Heart left ventricle (tissue), 16 donors: ENCODE data around the gene KRT35. TPM values are rescaled to one million over a fixed set of nuclear protein-coding genes. Genes with fewer than 3 reads are reported as not detected.

Experiments used
- ATAC-seq, 4 donors: fragments of 200-7000 bp; cut with Tn5 transposase; one replicate each; pipeline ENCODE4 v1.9.1; 2020 to 2022; ENCODE audit warnings: moderate library complexity in 4 of 4, mild to moderate bottlenecking in 3 of 4, moderate number of reproducible peaks in 1 of 4
- DNase-seq, 5 donors: peaks; one replicate each; pipeline ENCODE4 v3.0.0-alpha.2; 2020
- H3K27ac ChIP-seq, 12 donors: fragments of 200-600 bp; sonication (generic) in 4 of 12; one replicate each; pipeline versions ENCODE4 v1.5.0 to v1.8.0; 2016 to 2022; ENCODE audit warnings: mild to moderate bottlenecking in 2 of 12
- H3K27me3 ChIP-seq, 9 donors: fragments of 200-600 bp; sonication (generic) in 2 of 9; one replicate each; pipeline versions ENCODE4 v1.5.1 to v1.8.0; 2016 to 2022; ENCODE audit warnings: mild to moderate bottlenecking in 3 of 9
- H3K36me3 ChIP-seq, 9 donors: fragments of 200-600 bp; sonication (generic) in 2 of 9; one replicate each; pipeline versions ENCODE4 v1.5.0 to v1.8.0; 2018 to 2022; ENCODE audit warnings: mild to moderate bottlenecking in 2 of 9
- H3K4me1 ChIP-seq, 12 donors: fragments of 200-600 bp; sonication (generic) in 4 of 12; one replicate each; pipeline versions ENCODE4 v1.5.0 to v1.8.0; 2016 to 2022; ENCODE audit warnings: mild to moderate bottlenecking in 3 of 12
- H3K4me3 ChIP-seq, 12 donors: fragments of 200-600 bp; sonication (generic) in 4 of 12; one replicate each; pipeline versions ENCODE4 v1.5.0 to v1.8.0; 2017 to 2022; ENCODE audit warnings: mild to moderate bottlenecking in 9 of 12, moderate library complexity in 4 of 12
- H3K9me3 ChIP-seq, 12 donors: fragments of 200-600 bp; sonication (generic) in 4 of 12; one replicate each; pipeline versions ENCODE4 v1.5.0 to v1.8.0; 2016 to 2022; ENCODE audit warnings: mild to moderate bottlenecking in 1 of 12
- POLR2A ChIP-seq, 2 donors: fragments of 450-650 bp; IDR thresholded peaks; one replicate each; pipeline ENCODE4 v1.6.1; 2017; ENCODE audit warnings: antibody characterized with exemption in 2 of 2, mild to moderate bottlenecking in 2 of 2, moderate library complexity in 2 of 2
- WGBS, 4 donors: extraction: QIAGEN DNeasy Blood & Tissue Kit in 2 of 4; methylation state at CpG; one replicate each; pipeline versions ENCODE4 v1.1.5 to v1.1.7; 2013 to 2018; 5-methylcytosine and 5-hydroxymethylcytosine counted together
- intact Hi-C, 10 donors: fragments of 100-400 bp; cut with DNase I; formaldehyde crosslinking; loops; one replicate each; pipeline versions ENCODE4 v1.11.1 to v1.14.2; 2022
- polyA plus RNA-seq, 2 donors: library from polyadenylated mRNA; stranded (reverse); fragments of 200-250 nt; gene quantifications; one replicate each; pipeline ENCODE4 v1.2.3, GENCODE V29; 2013
- total RNA-seq, 9 donors: library from RNA; depleted of rRNA in 2 of 9; stranded (reverse); fragments of >200 nt in 2 of 9; fragmentation: NEBNext Ultra II Directional in 3 of 9; extraction: Animal tissue kit (Norgen Biotek cat#: 25700) in 3 of 9; gene quantifications; one replicate each; pipeline versions ENCODE4 v1.1.0 to v1.2.4, GENCODE V29; 2016 to 2023
- TF ChIP-seq, protein P1 (sequence below), 12 donors: fragments of 200-600 bp; sonication (generic) in 4 of 12; IDR thresholded peaks; one replicate each; pipeline versions ENCODE4 v1.5.0 to v1.8.0; 2018 to 2022; ENCODE audit warnings: antibody characterized with exemption in 12 of 12, mild to moderate bottlenecking in 5 of 12
- donor health status: ischemic (EF 13 %, LVEDD 7.1; RV severe dilation, severe dysfunction).
- donor health status: healthy with polysubstance abuse.
- donor health status: DM: no; HTN: yes; CAD: no.
- donor health status: DM: no; HTN: no; CAD: no.
- donor health status: ischemic (EF 25% LVEDD 6.9; RV normal size, moderate dysfunction).
- donor health status: ischemic (EF 25% LVEDD 5.7; RV mildly dilated, moderate dysfunction).
- donor health status: healthy.
- donor health status: DM: yes; HTN: yes; CAD: no.
- donor health status: ischemic (EF 35%, LVEDD 5.7; RV mildly dilated, moderate dysfunction).
- donor health status: nonischemic (EF 11% LVEDD 7.7; RV severe dilation, severe dysfunction).
- donor health status: DM: yes; HTN: yes; CAD: no.
- donor health status: PGD.
- donor health status: ischemic (EF 29% LVEDD 5.4; RV normal size, mild dysfunction).
- donor health status: nonischemic (EF 23%, LVEDD 6.1; RV moderate dilation, normal function).

The KRT35 gene
- total and polyA plus RNA-seq, 11 donors: not detected

DNA sequence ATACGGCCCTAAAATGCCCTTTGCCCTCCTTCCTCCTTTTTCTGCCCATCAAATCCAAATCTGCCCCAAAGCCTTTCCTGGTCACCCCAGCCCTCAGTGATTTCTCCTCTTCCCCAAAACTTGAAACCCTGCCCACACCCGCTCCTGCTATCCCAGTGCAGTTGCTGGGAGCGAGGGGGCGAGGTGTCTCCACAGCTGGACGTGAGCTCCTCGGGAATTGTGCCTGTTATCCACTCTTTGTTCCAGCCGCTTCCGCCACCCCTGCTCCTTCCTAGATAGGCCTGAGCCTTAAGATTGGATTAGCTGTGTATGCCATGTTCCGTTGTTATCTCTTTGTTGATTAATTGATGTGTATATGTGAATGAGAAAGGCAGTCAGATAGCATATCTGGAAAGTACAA is 2.6 kb upstream of the KRT35 start:
- no peak for ATAC-seq
- no peaks in the 10 kb centered on the region for H3K9me3 ChIP-seq
- no peaks in the 10 kb centered on the region for H3K36me3 ChIP-seq
- peaks cover 0 to 13% (median 3%) of the 10 kb centered on the region in 9 donors for H3K27me3 ChIP-seq
- no peaks in the 10 kb centered on the region for H3K4me1 ChIP-seq
- TF ChIP-seq POLR2A (IDR thresholded peaks at IDR 0.05): no peak
- TF ChIP-seq, protein P1, sequence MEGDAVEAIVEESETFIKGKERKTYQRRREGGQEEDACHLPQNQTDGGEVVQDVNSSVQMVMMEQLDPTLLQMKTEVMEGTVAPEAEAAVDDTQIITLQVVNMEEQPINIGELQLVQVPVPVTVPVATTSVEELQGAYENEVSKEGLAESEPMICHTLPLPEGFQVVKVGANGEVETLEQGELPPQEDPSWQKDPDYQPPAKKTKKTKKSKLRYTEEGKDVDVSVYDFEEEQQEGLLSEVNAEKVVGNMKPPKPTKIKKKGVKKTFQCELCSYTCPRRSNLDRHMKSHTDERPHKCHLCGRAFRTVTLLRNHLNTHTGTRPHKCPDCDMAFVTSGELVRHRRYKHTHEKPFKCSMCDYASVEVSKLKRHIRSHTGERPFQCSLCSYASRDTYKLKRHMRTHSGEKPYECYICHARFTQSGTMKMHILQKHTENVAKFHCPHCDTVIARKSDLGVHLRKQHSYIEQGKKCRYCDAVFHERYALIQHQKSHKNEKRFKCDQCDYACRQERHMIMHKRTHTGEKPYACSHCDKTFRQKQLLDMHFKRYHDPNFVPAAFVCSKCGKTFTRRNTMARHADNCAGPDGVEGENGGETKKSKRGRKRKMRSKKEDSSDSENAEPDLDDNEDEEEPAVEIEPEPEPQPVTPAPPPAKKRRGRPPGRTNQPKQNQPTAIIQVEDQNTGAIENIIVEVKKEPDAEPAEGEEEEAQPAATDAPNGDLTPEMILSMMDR (IDR thresholded peaks at IDR 0.05): no peak
- WGBS, 4 donors: 53 to 64% (median 56%) methylated on average over 9 of the region's 9 CpGs
- intact Hi-C loops: no loop called here
- H3K4me3 ChIP-seq: no peak overlapping the region
- no peak for DNase-seq
- H3K27ac ChIP-seq: no peak overlapping the region

DNA sequence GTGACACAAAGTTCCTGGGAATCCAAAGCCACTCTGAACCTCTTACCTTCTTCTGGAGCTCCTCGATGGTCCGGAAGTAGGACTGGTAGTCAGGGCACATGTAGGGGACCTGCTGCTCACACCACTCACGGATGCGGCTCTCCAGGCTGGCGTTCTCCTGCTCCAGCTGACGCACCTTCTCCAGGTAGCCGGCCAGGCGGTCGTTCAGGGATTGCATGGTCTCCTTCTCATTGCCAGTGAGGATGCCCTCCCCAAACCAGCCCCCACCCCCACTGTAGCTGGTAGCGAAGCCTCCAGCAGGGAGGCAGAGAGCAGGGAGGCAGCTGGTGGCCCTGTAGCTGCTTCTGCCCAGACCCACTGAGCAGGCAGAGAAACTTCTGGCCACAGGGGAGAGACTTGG is 370 bp downstream of the KRT35 start:
- Histone ChIP-seq H3K36me3 (no peaks in the 10 kb centered on the region), H3K9me3 (no peaks in the 10 kb centered on the region), H3K4me1 (peaks cover 0 to under 1% (median 0%) of the 10 kb centered on the region in 12 donors), H3K4me3 (no peak overlapping the region), H3K27me3 (peaks cover 0 to 12% (median 0%) of the 10 kb centered on the region in 9 donors), H3K27ac (no peak overlapping the region)
- WGBS, 4 donors: 94 to 98% (median 96%) methylated on average over 9 to 10 of the region's 10 CpGs
- intact Hi-C loops: no loop called here
- no peak for ATAC-seq
- TF ChIP-seq, protein P1 (IDR thresholded peaks at IDR 0.05): no peak
- TF ChIP-seq POLR2A (IDR thresholded peaks at IDR 0.05): no peak
- DNase-seq: no peak

DNA sequence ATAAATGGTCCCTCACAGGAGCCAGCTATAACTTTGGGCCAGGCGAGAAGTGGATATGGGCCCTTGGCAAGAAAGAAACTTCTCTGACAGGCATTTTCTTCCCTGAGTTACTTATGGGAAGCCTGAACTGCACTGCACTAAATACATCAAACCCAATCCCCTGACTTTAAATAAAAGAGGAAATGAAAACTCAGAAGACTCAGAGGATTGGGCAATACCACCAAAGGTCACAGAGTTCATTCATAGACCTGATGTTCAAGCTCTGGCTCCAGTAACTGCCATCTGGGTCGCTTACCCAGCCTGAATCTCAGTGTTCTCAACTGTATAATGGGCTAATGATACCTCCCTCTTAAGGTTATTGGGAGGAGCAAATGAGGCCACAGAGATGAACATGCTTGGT is 815 bp downstream of the KRT35 start:
- Histone ChIP-seq H3K4me3 (no peak overlapping the region), H3K27ac (no peak overlapping the region), H3K27me3 (peaks cover 0 to 12% (median 0%) of the 10 kb centered on the region in 9 donors), H3K4me1 (peaks cover 0 to 4% (median 0%) of the 10 kb centered on the region in 12 donors), H3K36me3 (no peaks in the 10 kb centered on the region), H3K9me3 (no peaks in the 10 kb centered on the region)
- ATAC-seq: no peak
- DNase-seq: no peak
- TF ChIP-seq, protein P1 (IDR thresholded peaks at IDR 0.05): no peak
- no peak for TF ChIP-seq POLR2A (IDR thresholded peaks at IDR 0.05)
- 49 to 65% (median 61%) methylated on average over 2 of the region's 2 CpGs for WGBS, 4 donors
- intact Hi-C loops: no loop called here

DNA sequence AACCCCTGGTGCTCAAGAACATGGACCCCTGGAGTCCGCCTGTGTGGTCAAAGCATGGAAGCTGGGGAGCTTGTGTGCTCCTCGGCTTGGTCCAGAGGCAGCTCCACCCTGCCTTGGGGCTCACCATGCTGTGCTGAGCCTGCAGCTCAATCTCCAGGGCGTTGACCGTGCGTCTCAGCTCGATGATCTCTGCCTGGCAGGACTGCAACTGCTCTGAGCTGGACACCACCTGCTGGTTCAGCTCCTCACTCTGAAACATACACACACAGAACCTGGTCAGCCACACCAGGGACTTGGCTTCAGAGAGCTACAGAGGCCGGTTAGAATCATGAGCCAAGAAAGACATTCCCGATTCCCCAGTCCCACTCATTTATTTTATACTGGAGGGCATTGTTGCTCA is 2.7 kb downstream of the KRT35 start:
- H3K4me3 ChIP-seq: no peak overlapping the region
- H3K27ac ChIP-seq: no peak overlapping the region
- no peaks in the 10 kb centered on the region for H3K36me3 ChIP-seq
- intact Hi-C loops: no loop called here
- 86 to 91% (median 89%) methylated on average over 3 to 8 of the region's 8 CpGs for WGBS, 4 donors
- DNase-seq (no peak), ATAC-seq (no peak)
- H3K9me3 ChIP-seq: no peaks in the 10 kb centered on the region
- H3K27me3 ChIP-seq: peaks cover 0 to 6% (median 0%) of the 10 kb centered on the region in 9 donors
- peaks cover 0 to 8% (median 0%) of the 10 kb centered on the region in 12 donors for H3K4me1 ChIP-seq
- TF ChIP-seq, protein P1 (IDR thresholded peaks at IDR 0.05): no peak
- TF ChIP-seq POLR2A (IDR thresholded peaks at IDR 0.05): no peak
